Activated T-cell treated with anti-CD3 and anti-CD28 coated beads for 4 hours (primary cell): ENCODE results near the gene MGLL.

Experiments used
- DNase-seq: peaks from one replicate; pipeline ENCODE4 v3.0.0-alpha.2; 2020

The MGLL gene

GRCh38 chr3:127700406-127700805 lies 121.9 kb downstream of the MGLL start:
- no peak for DNase-seq

GRCh38 chr3:127699416-127700300 lies 122.7 kb downstream of the MGLL start:
- DNase-seq, result no peak

- no peak for DNase-seq
These were observed 123.5 kb downstream of the MGLL start for GRCh38 chr3:127698691-127699415.

- no peak for DNase-seq
These were observed 124.0 kb downstream of the MGLL start for GRCh38 chr3:127698286-127698685.

- no peak for DNase-seq
These were observed 124.6 kb downstream of the MGLL start for GRCh38 chr3:127697551-127698240.

- DNase-seq, result peak; percentile 19
These were observed 127.7 kb downstream of the MGLL start for GRCh38 chr3:127694467-127695215.

- no peak for DNase-seq
These were observed 128.9 kb downstream of the MGLL start for GRCh38 chr3:127693336-127693843.

GRCh38 chr3:127692501-127693335 lies 129.6 kb downstream of the MGLL start:
- DNase-seq, result no peak

DNA sequence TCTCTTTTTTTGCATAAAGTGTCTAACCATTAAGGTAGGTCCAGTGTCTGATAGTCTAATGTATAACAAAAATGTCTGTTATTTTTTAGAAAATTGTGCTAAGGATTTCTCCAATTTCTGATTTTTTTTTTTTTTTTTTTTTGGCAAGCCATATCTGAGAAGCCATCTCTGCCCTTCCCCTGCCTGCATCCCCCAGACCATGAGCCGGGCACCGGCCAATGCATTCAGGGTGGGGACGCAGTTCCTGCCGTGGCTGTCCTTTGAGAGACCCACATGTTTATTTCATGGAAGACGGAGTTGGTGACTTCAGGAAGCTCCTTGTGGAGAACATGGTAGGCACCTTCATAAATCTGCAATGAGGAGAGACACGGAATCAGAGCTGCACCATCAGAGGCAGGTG lies 130.3 kb downstream of the MGLL start:
- no peak for DNase-seq

DNA sequence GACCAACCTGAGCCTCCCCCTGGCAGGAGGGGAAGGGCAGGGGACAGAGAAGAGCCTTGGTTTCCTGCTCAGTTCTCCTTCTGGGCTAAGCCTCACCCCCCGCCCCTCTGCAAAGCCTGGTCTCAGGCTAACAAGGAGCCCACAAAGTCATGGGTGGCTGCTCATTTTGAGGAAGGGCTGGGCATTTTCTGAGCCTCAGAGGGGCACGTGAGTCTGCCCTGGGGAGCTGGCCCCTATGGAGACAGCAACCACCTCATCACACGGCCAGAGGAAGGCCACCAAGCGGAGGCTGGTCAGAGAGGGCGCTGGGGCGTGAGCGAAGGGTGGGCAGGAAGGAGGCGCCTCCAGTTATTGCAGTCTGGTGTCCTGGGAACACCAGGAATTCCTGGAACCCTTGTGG lies 130.8 kb downstream of the MGLL start:
- no peak for DNase-seq

GRCh38 chr3:127690823-127691452 lies 131.4 kb downstream of the MGLL start:
- DNase-seq, result no peak

- DNase-seq, result no peak
These were observed 132.2 kb downstream of the MGLL start for GRCh38 chr3:127690106-127690505.

DNA sequence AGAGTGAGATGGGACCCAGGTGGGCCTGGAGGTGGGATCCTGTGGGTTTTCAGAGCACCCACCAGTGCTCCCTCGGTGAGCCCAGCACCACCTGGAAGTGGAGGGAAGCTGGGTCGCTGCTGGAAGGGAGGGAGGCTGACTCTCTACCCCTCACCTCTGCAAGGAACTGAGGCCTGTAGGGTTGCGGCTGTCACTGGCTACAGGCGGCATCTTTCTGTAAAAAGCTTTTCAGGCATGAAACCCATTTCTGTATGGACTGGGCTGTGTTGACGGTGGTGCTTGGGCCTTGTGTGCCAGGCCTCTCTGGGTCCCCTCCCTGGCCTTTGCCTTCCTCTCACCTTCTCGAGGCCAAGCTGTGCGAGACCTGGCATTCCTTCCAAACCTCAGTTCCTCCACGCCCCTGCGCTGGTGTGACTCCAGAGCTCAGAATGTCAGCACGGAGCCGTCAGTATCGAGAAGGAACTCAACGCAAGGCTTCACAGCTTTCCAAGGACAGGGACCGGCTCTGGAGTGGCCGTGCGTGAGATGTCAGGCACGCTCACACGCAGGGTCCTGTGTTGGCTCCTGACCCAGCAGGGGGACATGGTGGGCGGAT lies 133.0 kb downstream of the MGLL start:
- no peak for DNase-seq

- no peak for DNase-seq
These were observed 133.7 kb downstream of the MGLL start for GRCh38 chr3:127688416-127689265.

GRCh38 chr3:127688022-127688415 lies 134.3 kb downstream of the MGLL start:
- no peak for DNase-seq

GRCh38 chr3:127687228-127687737 lies 135.0 kb downstream of the MGLL start:
- DNase-seq, result no peak

- DNase-seq, result no peak
These were observed 135.8 kb downstream of the MGLL start for GRCh38 chr3:127686512-127686894.

DNA sequence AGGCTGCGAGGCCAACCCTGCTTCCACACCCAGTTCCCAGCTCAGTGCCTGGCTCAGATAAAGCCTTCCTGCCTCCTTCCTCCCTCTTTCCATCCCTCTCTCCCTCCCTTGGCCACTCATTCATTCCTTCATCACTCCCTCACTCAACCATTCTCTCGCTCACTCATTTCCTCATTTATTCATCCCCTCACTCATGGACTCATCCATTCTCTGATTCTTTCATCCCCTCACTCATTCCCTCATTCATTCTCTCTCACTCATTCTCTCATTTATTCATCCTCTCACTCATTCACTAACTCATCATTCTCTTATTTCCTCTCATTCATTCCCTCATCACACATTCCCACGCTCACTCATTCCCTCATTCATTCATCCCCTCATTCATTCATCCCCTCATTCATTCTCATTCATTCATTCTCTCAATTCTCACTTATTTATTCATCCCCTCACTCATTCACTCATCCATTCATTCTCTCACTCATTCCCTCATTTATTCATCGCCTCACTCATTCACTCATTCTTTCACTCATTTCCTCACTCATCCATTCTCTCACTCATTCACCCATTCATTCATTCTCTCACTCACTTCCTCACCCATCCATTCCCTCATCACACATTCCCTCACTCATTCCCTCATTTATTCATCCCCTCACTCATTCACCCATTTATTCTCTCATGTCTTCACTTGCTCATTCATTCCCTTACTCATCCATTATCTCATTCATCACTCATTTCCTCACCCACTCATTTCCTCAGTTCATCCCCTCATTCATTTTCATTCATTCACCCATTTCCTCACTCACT lies 136.4 kb downstream of the MGLL start:
- DNase-seq, result no peak
